ENCODE results near the gene EMILIN2.
A peak's percentile ranks its signal among the peaks of the same experiment; 100 is the strongest.

EMILIN2 gene

DNA sequence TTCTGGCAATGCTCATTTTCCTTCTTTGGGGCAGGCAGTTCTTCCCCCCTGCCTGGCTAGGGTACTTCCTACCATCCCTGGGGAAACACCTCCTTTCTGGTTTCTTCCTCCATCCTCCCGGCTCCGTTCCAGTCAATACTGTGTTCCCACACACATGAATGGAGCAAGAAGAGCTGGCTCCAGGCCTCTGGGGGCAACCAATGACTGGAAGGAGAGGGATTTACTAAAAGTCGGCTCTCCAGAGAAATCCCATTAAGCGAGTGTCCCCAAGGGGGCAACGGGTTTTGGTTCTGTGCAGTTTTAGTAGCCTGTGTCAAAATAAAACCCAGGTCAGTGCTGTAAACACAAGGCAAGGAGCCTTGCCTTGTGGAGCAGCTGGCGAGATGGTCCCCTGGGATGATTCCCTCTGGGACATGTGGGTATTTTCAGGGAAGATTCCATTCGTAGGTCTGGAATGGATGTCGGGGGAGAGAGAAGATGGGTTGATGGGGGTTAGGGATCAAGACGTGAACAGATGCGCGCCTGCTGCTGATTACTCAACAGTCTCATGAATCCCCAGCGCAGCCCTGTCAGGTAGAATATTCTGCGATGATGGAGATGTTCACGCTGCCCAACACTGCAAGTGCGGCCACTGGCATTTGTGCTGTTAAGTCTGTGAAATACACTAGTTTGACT, 32.0 kb downstream of the EMILIN2 start:
- no peak for DNase-seq (ENCODE audit: low spot score)

DNA sequence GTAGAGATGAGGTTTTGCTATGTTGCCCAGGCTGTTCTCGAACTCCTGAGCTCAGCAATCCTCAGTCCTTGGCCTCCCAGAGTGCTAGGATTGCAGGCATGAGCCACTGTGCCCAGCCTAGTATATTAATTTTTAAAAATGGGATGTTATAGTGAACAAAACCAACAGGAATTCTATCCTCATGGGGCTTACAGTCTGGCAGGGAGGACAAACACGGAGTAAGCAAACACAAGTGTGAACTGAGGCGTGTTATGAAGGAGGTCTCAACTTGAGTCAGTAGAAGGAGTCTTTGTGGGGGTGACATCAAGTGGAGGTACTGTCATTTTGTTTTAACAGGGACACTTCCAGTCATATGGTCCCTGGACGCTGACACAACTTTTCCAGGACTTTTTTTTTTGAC, 33.1 kb downstream of the EMILIN2 start:
- DNase-seq (ENCODE audit: low spot score): no peak

DNA sequence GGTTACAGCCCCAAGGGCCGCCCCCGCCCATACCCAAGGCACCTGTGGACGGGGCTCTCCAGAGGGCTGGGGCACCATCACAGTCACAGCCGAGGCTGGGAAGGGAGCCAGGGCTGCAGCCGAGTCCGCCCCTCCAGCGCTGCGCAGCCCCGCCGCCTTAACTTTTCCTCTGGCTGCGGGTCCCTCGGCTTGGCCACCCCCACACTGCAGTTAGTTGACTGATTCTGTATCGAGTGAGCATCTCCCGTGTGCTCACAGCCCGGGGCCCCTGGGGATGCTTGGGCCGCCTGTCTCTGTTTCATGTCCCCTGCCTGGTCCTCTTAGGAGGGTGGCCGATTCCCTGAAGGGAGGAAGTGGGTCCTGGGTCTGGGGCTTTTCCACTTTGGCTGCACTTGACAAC, 33.7 kb downstream of the EMILIN2 start:
- no peak for DNase-seq (ENCODE audit: low spot score)

DNA sequence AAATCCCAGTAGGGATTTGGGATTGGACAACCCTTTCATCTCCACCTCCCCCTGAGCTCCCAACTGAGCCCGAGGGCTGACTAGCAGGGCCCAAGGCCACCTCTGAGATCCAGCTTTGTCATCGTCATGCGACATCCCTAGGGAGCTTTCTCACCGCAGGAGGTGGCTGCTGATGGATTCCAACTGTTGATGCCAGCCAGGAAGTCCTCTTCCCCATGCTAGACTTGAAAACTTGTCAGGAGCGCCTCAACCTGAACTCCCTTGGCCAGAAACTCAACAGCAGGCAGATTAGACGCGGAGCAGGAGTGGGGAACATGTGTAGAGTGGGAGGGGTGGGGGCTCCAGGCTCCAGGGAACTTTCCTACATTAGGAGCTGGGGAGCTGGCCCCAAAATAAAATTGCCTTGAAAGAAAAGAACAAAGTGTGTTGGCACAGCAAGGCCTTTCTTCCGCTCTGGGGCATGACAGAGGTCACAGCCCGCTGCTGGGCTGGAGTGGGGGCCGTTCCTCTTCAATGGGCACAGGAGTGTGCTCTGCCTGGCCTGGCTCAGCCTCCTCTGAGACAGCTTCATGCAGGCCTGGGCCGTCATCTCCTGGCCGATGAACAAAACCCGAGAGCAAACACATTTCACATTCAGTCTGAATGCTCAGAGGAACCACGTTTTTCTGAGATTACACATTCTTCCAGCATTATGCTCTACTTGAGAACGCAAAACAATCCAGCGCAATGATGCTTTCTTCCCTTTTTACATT, 34.5 kb downstream of the EMILIN2 start:
- no peak for DNase-seq (ENCODE audit: low spot score)

- no peak for DNase-seq (ENCODE audit: low spot score)
Measured at GRCh38 chr18:2881840-2882195, 35.0 kb downstream of the EMILIN2 start.

GRCh38 chr18:2882201-2882600, 35.4 kb downstream of the EMILIN2 start:
- DNase-seq (ENCODE audit: low spot score): no peak

GRCh38 chr18:2883076-2883735, 36.4 kb downstream of the EMILIN2 start:
- no peak for DNase-seq (ENCODE audit: low spot score)

DNA sequence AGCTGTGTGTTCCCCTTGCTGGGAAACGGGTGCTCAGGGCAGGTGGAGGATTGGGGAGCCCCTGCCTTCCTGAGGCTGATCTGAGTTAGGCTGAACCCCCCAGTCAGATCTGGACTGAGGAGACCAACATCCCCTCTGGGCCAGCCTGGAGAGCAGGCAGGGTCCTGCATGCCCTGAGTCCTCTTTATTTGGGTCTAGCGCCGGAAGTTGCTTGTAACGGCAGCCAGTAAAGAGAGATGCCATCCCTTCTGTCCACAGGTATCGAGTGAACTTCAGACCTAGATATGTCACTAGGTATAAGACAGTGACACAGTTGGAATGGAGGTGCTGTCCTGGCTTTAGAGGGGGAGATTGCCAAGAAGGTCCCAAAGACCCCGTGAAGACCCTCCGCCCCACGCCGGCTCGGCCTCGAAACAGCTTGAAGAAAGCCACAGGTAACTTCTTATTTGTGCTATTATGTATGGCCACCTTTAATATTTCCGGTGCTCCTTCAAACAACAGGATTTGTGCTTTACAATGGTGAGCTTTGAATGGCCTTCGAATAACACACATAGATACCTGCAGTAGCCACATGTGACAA, 38.0 kb downstream of the EMILIN2 start:
- DNase-seq (ENCODE audit: low spot score): no peak

DNA sequence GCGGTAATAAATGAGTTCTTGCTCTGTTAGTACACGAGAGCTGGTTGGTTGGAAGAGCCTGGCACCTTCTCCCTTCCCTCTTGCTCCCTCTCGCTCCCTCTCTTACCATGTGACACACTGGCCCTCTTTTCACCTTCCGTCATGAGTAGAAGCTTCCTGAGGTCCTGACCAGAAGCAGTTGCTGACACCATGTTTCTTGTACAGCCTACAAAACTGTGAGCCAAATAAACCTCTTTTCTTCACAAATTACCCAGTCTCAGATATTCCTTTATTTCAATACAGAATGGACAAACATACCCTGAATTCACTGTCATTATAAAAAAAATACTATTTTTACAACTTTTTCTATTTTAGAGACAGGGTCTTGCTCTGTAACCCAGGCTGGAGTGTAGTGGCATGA, 40.7 kb downstream of the EMILIN2 start:
- DNase-seq (ENCODE audit: low spot score): no peak

DNA sequence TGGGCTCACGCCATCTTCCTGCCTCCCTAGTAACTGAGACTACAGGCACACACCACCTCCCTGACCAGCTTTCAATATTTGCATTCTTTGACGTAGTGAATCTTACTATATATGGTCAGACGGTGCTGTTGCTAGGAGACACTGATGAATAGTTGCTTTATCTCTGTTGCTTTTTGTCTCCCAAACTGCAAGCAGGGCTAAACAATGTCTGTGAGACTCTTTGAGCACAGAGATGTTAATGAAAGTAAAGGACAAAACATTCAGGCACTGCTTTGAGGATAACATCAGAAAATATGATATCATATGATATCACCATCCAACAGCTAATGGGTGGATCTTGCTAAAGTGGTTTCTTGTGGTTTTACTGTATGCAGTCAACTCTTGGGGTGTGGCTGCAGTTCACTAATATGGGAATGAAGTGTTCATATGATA, 43.0 kb downstream of the EMILIN2 start:
- no peak for DNase-seq (ENCODE audit: low spot score)

DNA sequence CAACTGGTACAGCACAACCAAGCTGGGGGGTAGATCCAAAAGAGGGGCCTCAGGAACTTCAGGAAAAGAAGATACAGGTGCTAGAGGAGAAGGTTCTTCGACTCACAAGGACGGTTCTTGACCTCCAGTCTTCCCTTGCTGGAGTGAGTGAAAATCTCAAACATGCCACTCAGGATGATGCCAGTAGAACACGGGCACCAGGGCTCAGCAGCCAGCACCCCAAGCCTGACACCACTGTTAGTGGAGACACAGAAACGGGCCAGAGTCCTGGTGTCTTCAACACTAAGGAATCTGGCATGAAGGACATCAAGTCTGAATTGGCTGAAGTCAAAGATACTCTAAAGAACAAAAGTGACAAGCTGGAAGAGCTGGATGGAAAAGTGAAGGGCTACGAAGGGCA, 43.8 kb downstream of the EMILIN2 start:
- no peak for DNase-seq (ENCODE audit: low spot score)

- DNase-seq (ENCODE audit: low spot score): no peak
Measured at GRCh38 chr18:2891526-2892431, 45.0 kb downstream of the EMILIN2 start.

GRCh38 chr18:2893056-2893455, 46.2 kb downstream of the EMILIN2 start:
- no peak for DNase-seq (ENCODE audit: low spot score)

- DNase-seq (ENCODE audit: low spot score): no peak
Measured at GRCh38 chr18:2893676-2894075, 46.9 kb downstream of the EMILIN2 start.

GRCh38 chr18:2894131-2894840, 47.5 kb downstream of the EMILIN2 start:
- peak; percentile 56 for DNase-seq (ENCODE audit: low spot score)

GRCh38 chr18:2894841-2895370, 48.1 kb downstream of the EMILIN2 start:
- no peak for DNase-seq (ENCODE audit: low spot score)

- DNase-seq (ENCODE audit: low spot score): no peak
Measured at GRCh38 chr18:2895391-2895790, 48.6 kb downstream of the EMILIN2 start.

GRCh38 chr18:2896990-2897389, 50.2 kb downstream of the EMILIN2 start:
- no peak for DNase-seq (ENCODE audit: low spot score)

GRCh38 chr18:2897448-2898185, 50.8 kb downstream of the EMILIN2 start:
- DNase-seq (ENCODE audit: low spot score): no peak

DNA sequence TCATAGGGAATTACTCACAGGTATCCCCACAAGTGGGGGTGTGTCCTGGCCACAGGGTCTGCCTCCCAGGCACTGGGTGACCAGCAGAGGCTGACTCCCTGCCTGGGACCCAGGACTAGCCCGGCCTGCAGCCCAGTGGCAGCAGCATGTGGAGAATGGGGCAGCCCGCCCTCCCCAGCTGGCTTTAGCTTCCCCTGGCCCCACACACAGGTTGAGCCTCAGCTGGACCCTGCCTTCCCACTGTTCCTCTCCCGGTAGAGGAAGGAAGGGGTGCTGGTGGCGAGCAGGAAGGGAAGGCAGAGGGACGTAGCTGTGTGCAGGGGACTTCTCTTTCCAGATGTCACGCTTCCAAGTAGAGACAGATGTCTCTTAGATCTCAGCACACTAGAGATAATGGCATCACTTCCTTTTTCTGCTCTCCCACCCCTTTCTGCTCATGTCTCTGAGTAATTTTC, 51.4 kb downstream of the EMILIN2 start:
- DNase-seq (ENCODE audit: low spot score): no peak
